HFF-Myc (cell line): ENCODE measurements around the gene RNF38.
"Not testable (repeated sequence)": the region's sequence is repeated elsewhere in the genome, so short reads cannot be mapped to it uniquely, and the experiment has no call there.

Source experiments
- DNase-seq: peaks from one replicate; pipeline ENCODE4 v3.0.0-alpha.2; 2011; ENCODE audit warnings: low read depth; ENCODE audit errors: extremely low read depth
- H3K4me3 ChIP-seq: replicated peaks from 2 replicates; pipeline ENCODE4 v1.5.1; 2011; ENCODE audit warnings: low read depth, mild to moderate bottlenecking, control low read depth, low read length
- TF ChIP-seq, protein P1 (sequence below): IDR thresholded peaks from 2 replicates; pipeline ENCODE4 v1.5.1; 2012; ENCODE audit warnings: mild to moderate bottlenecking, low read depth, low read length, control low read depth; ENCODE audit errors: missing control alignments

The RNF38 gene

DNA sequence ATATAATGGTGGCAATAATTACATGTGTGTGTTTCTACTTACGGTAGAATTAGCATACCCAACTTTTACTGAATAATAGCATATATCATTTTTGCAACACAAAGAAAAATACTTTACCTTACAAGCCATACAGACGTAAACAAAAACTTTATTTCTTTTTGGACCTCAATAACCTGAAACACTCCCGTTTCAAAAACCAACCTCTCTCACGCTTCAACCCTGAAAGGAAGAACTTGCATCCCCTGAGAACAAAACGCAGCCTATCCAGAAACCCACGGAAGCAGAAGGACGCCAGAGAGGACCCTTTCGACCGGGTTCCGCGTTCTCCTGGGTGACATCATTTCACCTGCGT lies at the start of gene RNF38:
Gene RNF38 (minus strand): TSS at position 290 of the 352 bp plus-strand sequence. CDS start 161 bp downstream, at position 129.
- TF ChIP-seq, protein P1, sequence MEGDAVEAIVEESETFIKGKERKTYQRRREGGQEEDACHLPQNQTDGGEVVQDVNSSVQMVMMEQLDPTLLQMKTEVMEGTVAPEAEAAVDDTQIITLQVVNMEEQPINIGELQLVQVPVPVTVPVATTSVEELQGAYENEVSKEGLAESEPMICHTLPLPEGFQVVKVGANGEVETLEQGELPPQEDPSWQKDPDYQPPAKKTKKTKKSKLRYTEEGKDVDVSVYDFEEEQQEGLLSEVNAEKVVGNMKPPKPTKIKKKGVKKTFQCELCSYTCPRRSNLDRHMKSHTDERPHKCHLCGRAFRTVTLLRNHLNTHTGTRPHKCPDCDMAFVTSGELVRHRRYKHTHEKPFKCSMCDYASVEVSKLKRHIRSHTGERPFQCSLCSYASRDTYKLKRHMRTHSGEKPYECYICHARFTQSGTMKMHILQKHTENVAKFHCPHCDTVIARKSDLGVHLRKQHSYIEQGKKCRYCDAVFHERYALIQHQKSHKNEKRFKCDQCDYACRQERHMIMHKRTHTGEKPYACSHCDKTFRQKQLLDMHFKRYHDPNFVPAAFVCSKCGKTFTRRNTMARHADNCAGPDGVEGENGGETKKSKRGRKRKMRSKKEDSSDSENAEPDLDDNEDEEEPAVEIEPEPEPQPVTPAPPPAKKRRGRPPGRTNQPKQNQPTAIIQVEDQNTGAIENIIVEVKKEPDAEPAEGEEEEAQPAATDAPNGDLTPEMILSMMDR: no peak
- peak within 1 kb of the TSS; percentile 65 for H3K4me3 ChIP-seq
- DNase-seq: no peak

DNA sequence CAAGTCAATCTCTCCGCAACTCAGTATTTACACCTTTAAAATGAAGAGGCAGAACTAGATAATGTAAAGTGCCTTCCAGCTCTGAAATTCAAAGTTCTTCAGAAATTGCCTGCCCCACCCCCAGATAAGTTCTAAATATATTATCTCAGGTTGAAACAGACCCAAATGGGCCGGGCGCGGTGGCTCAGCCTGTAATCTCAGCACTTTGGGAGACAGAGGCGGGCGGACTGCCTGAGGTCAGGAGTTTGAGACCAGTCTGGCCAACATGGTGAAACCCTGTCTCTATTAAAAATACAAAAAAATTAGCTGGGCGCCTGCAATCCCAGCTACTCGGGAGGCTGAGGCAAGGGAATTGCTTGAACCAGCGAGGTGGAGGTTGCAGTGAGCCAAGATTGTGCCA lies 48.5 kb upstream of the RNF38 start:
- H3K4me3 ChIP-seq, DNase-seq: not testable (repeated sequence)

DNA sequence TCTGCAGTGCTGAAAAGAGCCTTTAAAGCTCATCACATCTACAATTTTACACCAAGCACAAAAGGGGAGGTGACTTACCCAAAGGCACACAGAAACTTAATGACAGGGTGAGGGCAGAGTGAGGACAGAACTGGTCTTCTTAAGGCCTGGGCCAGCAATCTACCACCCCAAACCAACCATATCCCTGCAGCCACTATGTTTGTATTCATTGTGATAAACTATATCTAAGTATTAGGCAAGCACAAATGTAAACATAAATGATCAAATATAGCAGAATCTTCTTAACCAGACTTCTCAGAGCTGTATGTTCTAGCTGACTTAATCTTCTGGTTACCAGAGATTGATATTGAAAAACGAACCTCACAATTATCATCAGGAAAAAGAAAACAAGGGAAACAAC lies 47.9 kb upstream of the RNF38 start:
- DNase-seq: no peak
- H3K4me3 ChIP-seq: no peak overlapping the region
- TF ChIP-seq, protein P1: no peak

DNA sequence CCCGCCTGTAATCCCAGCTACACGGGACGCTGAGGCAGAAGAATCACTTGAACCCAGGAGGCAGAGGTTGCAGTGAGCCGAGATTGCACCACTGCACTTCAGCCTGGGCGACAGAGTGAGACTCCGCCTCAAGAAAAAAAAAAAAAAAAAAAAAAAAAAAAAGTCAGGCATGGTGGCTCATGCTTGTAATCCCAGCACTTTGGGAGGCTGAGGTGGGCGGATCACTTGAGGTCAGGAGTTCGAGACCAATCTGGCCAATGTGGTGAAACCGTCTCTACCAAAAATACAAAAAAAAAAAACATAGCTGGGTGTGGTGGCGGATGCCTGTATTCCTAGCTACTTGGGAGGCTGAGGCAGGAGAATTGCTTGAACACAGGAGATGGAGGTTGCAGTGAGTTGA lies 46.6 kb upstream of the RNF38 start:
- not testable (repeated sequence) for H3K4me3 ChIP-seq, DNase-seq

DNA sequence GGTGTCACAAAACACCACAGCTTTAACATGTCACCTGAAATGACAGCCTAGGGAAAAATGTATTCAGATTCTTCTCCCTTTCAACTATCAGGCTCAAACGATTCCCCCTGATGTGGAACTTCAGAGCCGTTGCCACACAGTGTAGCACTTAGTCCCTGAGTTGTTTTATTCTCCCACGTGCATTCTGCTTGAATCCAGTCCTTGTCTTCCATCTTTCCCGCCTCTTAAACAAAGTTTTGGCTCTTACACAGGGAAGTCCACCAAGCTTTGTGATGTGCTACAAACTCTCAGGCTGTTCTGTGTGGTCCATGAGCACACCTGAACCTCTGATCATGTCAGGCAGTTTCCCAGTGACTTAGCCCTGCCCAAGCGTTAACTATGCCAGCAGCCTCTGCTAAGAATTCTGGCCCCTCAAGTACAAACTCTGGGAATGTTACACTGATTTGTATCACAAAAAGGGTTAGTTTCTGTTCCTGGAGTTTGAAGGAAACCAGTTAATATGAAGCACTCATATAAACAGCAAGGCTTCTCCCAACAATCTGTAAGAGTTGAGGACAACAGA lies 45.8 kb upstream of the RNF38 start:
- no peak for DNase-seq
- no peak overlapping the region for H3K4me3 ChIP-seq
- TF ChIP-seq, protein P1: no peak

DNA sequence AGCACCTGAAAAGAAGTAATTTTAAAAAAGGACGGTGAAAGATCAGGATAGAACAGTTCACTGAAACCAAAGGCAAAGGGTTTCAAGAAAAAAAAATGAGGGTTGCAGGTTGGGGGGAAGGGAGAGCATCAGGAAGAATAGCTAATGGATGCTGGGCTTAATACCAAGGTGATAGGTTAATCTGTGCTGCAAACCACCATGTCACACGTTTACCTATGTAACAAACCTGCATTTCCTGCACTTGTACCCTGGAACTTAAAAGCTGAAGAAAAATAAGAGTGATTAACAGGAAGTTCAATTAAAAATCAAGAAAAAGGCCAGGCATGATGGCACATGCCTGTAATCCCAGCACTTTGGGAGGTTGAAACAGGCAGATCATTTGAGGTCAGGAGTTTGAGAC lies 44.1 kb upstream of the RNF38 start:
- no peak for DNase-seq
- TF ChIP-seq, protein P1: no peak
- no peak overlapping the region for H3K4me3 ChIP-seq

DNA sequence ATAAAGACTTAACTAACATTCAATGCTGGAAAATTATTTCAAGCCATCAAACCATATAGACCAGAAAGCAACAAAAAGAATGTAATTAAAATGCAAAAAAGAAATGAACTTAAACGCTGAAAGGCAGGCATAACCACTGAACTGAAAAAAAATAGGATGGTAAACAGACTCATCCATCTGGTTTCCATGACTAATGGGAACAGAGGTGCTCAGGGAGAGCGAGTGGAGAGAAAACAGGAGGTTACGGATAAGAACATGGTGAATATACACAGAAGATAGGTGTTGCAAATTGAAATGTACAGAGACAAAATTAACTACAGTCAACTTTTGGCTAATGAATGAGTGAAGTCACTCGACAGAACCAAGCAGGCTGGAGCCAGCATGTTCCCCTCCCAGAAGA lies 43.5 kb upstream of the RNF38 start:
- TF ChIP-seq, protein P1: no peak
- H3K4me3 ChIP-seq: no peak overlapping the region
- DNase-seq: no peak

DNA sequence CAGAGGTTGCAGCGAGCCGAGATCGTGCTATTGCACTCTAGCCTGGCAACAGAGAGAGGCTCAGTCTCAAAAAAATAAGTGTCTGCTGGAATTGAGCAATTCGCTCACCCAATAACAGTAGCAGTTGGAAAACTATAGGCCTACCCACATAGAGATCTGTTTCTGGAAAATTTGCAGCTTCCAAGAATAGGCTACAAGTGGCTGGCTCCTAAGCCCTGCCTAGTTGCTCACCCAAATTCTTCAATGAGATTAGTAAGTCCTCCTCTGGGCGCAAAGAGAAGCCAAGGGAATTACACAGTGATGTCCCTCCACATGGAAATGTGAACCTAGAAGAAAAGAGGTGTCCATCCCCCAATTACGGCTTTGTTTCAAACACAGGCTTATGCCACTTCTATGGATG lies 42.6 kb upstream of the RNF38 start:
- TF ChIP-seq, protein P1: no peak
- no peak for DNase-seq
- no peak overlapping the region for H3K4me3 ChIP-seq
